HepG2 (cell line): ENCODE measurements around the gene CBX2. TPM values are rescaled to one million over a fixed set of nuclear protein-coding genes. Genes with fewer than 3 reads are reported as not detected.

Experiments used
- EZH2 ChIP-seq: conservative IDR thresholded peaks from 2 replicates; pipeline ENCODE4 v1.6.1; 2012; ENCODE audit warnings: mild to moderate bottlenecking, low read depth, low read length, moderate library complexity
- HNRNPLL ChIP-seq: fragments of 200-400 bp; formaldehyde crosslinking; IDR thresholded peaks from 2 replicates; pipeline ENCODE4 v1.6.1; 2017; ENCODE audit warnings: mild to moderate bottlenecking, low read depth, low read length; ENCODE audit not compliant: poor library complexity, severe bottlenecking
- NONO ChIP-seq, 2 experiments: fragments of 450-650 bp in 1 of 2; sonication (generic) in 1 of 2; formaldehyde crosslinking in 1 of 2; IDR thresholded peaks in 1 of 2; conservative IDR thresholded peaks in 1 of 2; 2 replicates each; pipeline versions ENCODE4 v1.6.1 to v1.8.0; 2017 to 2022; ENCODE audit warnings: mild to moderate bottlenecking in 1 of 2, missing genetic modification reagents in 1 of 2, moderate library complexity in 1 of 2
- PITX1 ChIP-seq: sonication (generic); formaldehyde crosslinking; IDR thresholded peaks from 2 replicates; pipeline ENCODE4 v1.5.1; 2020; ENCODE audit warnings: mild to moderate bottlenecking, missing genetic modification reagents
- POGK ChIP-seq: sonication (generic); formaldehyde crosslinking; conservative IDR thresholded peaks from 2 replicates; pipeline ENCODE4 v1.8.0; 2022; ENCODE audit warnings: mild to moderate bottlenecking, moderate library complexity, missing genetic modification reagents
- SYNCRIP ChIP-seq: fragments of 200-400 bp; formaldehyde crosslinking; IDR thresholded peaks from 2 replicates; pipeline ENCODE4 v1.6.1; 2018; ENCODE audit warnings: mild to moderate bottlenecking, low read depth, low read length; ENCODE audit not compliant: insufficient read depth
- TFDP1 ChIP-seq: IDR thresholded peaks from 2 replicates; pipeline ENCODE4 v1.6.1; 2016; ENCODE audit warnings: missing compliant biosample characterization, missing genetic modification reagents, borderline replicate concordance
- TOE1 ChIP-seq: sonication (generic); formaldehyde crosslinking; IDR thresholded peaks from 2 replicates; pipeline ENCODE4 v1.4.0; 2020; ENCODE audit warnings: mild to moderate bottlenecking, missing genetic modification reagents
- TP53 ChIP-seq: sonication (generic); formaldehyde crosslinking; conservative IDR thresholded peaks from 2 replicates; pipeline ENCODE4 v1.4.0; 2020; ENCODE audit warnings: missing genetic modification reagents
- ZNF12 ChIP-seq: sonication (generic); formaldehyde crosslinking; IDR thresholded peaks from 2 replicates; pipeline ENCODE4 v1.5.0; 2020; ENCODE audit warnings: missing genetic modification reagents
- ZNF274 ChIP-seq: sonication (generic); formaldehyde crosslinking; IDR thresholded peaks from 2 replicates; pipeline ENCODE4 v1.5.1; 2020; ENCODE audit warnings: mild to moderate bottlenecking, missing genetic modification reagents
- ZNF350 ChIP-seq: sonication (generic); formaldehyde crosslinking; IDR thresholded peaks from 2 replicates; pipeline ENCODE4 v1.4.0; 2020; ENCODE audit warnings: mild to moderate bottlenecking, low read depth, missing genetic modification reagents, borderline replicate concordance
- ZNF354B ChIP-seq: sonication (generic); formaldehyde crosslinking; IDR thresholded peaks from 2 replicates; pipeline ENCODE4 v1.8.0; 2022; ENCODE audit warnings: mild to moderate bottlenecking, missing genetic modification reagents
- ZNF609 ChIP-seq: sonication (generic); formaldehyde crosslinking; IDR thresholded peaks from 2 replicates; pipeline ENCODE4 v1.4.0; 2020; ENCODE audit warnings: mild to moderate bottlenecking, missing genetic modification reagents, borderline replicate concordance
- polyA plus RNA-seq, 8 experiments: library from polyadenylated mRNA; depleted of rRNA in 3 of 8; stranded (reverse) in 7 of 8; unstranded in 1 of 8; fragments of >200 nt; fragmentation: Illumina TruSeq in 4 of 8; extraction: Trizol in 4 of 8; gene quantifications; 2 replicates each; pipeline versions ENCODE4 v1.2.1 to v1.2.3, GENCODE V29; 2011 to 2016; ENCODE audit warnings: low read depth in 4 of 8, missing spikeins in 1 of 8, mixed read lengths in 1 of 8; ENCODE audit not compliant: insufficient read depth in 1 of 8
- total RNA-seq, 5 experiments: library from RNA; depleted of rRNA; stranded (reverse); fragments of >200 nt; fragmentation: Illumina TruSeq; extraction: Trizol; gene quantifications; 2 replicates each; pipeline ENCODE4 v1.2.3, GENCODE V29; 2016; ENCODE audit warnings: low read depth in 1 of 5
- TF ChIP-seq, protein P1 (sequence below): sonication (generic); formaldehyde crosslinking; IDR thresholded peaks from 2 replicates; pipeline ENCODE4 v1.8.1; 2023; ENCODE audit warnings: mild to moderate bottlenecking, missing genetic modification reagents
- TF ChIP-seq, protein P2 (sequence below): IDR thresholded peaks from 2 replicates; pipeline ENCODE4 v1.6.1; 2018; ENCODE audit warnings: missing genetic modification reagents

Gene CBX2
- total and polyA plus RNA-seq, 2 of the 13 experiments (the other 11 are each of a cell fraction or from before 2014, with no cell fraction given): 14.5 to 31.1 TPM

DNA sequence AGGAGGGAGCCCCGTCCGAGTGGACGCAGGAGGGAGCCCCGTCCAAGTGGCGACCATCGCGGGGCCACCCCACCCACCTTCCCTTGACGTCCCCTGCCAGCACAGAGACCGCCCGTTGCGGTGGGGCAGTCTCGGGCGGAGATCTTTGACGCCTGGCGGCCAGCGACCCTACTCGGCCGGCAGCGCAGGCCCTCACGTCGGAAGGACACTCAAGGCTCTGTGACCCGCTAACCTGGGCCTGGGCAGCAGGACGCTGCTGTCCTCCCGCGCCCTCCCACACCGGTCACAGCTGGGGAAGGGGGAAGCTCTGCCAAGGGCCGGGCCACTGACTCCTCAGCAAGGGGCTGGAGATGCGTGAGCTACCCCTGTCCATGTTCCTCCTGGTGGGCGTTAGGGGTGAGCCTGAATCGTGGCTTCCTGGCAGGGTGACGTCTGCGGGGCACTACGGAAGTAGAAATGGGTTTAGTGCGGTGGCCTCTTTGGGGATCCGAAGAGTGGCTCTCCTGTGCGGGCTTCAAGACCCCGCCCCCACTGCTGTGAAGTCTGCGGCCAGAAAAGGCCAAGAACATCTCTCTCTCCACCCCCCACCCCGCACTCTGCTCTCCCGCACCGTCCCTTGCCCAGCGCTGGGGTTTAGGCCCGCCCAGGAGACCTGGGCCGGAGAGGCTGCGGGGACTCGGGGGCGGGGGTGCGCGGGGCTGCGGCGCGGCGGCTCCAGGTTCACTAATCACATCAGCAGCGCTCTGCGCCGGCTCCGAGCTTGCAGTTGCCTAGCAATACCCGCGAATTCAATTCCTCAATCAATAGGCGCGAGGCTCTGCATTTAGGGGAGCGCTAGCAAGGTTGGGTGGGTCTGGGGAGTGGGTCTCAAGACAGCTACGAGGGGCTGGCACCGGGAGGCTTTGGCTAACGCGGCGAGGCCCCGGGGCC lies 13.1 kb downstream of the CBX2 start (continued):
- 0 out of 2 replicates have a peak, but pooled peaks have one; percentile 30 for TF ChIP-seq POGK
- no peak for TF ChIP-seq NONO (IDR thresholded peaks at IDR 0.05)
- TF ChIP-seq NONO (CRISPR knock-in tag; conservative IDR thresholded peaks at IDR 0.05): no peak
- no peak for TF ChIP-seq ZNF609 (CRISPR knock-in tag)
- TF ChIP-seq TFDP1 (CRISPR knock-in tag): no peak
- TF ChIP-seq EZH2: peak; percentile 96; the same call in 1 of the 2 replicates
- TF ChIP-seq ZNF12 (CRISPR knock-in tag): no peak
- TF ChIP-seq, protein P1, sequence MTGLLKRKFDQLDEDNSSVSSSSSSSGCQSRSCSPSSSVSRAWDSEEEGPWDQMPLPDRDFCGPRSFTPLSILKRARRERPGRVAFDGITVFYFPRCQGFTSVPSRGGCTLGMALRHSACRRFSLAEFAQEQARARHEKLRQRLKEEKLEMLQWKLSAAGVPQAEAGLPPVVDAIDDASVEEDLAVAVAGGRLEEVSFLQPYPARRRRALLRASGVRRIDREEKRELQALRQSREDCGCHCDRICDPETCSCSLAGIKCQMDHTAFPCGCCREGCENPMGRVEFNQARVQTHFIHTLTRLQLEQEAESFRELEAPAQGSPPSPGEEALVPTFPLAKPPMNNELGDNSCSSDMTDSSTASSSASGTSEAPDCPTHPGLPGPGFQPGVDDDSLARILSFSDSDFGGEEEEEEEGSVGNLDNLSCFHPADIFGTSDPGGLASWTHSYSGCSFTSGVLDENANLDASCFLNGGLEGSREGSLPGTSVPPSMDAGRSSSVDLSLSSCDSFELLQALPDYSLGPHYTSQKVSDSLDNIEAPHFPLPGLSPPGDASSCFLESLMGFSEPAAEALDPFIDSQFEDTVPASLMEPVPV (CRISPR knock-in tag): no peak
- no peak for TF ChIP-seq ZNF354B (CRISPR knock-in tag)
- TF ChIP-seq HNRNPLL: no peak
- TF ChIP-seq PITX1 (CRISPR knock-in tag): no peak
- no peak for TF ChIP-seq TOE1 (CRISPR knock-in tag)
- TF ChIP-seq ZNF350 (CRISPR knock-in tag): 0 out of 2 replicates have a peak, but pooled peaks have one; percentile 22
- TF ChIP-seq, protein P2, sequence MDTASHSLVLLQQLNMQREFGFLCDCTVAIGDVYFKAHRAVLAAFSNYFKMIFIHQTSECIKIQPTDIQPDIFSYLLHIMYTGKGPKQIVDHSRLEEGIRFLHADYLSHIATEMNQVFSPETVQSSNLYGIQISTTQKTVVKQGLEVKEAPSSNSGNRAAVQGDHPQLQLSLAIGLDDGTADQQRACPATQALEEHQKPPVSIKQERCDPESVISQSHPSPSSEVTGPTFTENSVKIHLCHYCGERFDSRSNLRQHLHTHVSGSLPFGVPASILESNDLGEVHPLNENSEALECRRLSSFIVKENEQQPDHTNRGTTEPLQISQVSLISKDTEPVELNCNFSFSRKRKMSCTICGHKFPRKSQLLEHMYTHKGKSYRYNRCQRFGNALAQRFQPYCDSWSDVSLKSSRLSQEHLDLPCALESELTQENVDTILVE: no peak
- no peak for TF ChIP-seq SYNCRIP
- TF ChIP-seq TP53: no peak
- no peak for TF ChIP-seq ZNF274
